AG09309 (cell line): ENCODE data around the gene PLA2G6.

Source experiments
- DNase-seq: peaks from one replicate; pipeline ENCODE4 v3.0.0-alpha.2; 2010; ENCODE audit warnings: low read depth
- H3K4me3 ChIP-seq: 2 replicates; pipeline ENCODE4 v1.5.1; 2011; ENCODE audit warnings: mild to moderate bottlenecking, low read depth, low read length, moderate library complexity; ENCODE audit not compliant: control insufficient read depth
- TF ChIP-seq, protein P1 (sequence below): IDR thresholded peaks from 2 replicates; pipeline ENCODE4 v1.5.1; 2011; ENCODE audit warnings: mild to moderate bottlenecking, low read depth, low read length, inconsistent platforms; ENCODE audit not compliant: insufficient read depth, control insufficient read depth; ENCODE audit errors: missing control alignments

Gene PLA2G6

DNA sequence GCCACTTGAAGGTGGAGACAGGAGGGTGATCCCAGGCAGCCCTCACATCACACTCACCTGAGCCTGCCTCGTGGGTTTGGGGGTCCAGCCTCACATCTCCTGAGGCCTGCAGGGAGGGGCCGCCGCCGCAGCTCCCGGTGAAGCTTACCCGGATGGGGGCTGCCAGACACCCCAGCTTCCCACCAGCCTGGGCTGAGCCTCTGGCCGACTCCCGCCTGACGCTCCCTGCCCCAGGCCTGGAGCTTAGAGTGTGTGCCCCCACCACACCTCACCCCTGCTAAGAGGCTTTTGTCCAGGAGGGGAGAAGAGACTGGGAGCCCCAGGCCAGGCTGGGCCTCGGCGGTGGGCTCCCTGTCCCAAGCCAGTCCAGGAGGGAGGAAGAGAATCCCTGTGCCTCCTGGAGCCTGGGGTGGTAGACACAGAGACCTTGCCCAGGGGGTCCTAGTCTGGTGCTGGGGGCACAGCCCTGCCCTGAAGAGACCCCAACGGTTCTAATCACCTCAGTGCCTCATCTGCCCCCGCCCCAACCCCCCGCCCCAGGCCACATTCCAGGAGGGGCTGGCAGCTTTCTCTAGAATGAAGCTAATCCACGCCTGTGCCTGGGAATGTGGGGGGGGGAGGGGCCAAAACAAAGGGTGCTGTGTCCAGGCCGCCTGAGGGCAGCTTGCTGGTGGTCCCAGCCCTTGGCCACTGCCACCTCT lies 97.5 kb downstream of the PLA2G6 start, which contains the start of gene SLC16A8:
TSS of gene SLC16A8 (minus strand) at position 254 of the 701 bp plus-strand sequence. CDS start 1,311 bp downstream, outside the sequence.
- H3K4me3 ChIP-seq = no peak within 1 kb of the TSS
- no peak for DNase-seq
- TF ChIP-seq, protein P1, sequence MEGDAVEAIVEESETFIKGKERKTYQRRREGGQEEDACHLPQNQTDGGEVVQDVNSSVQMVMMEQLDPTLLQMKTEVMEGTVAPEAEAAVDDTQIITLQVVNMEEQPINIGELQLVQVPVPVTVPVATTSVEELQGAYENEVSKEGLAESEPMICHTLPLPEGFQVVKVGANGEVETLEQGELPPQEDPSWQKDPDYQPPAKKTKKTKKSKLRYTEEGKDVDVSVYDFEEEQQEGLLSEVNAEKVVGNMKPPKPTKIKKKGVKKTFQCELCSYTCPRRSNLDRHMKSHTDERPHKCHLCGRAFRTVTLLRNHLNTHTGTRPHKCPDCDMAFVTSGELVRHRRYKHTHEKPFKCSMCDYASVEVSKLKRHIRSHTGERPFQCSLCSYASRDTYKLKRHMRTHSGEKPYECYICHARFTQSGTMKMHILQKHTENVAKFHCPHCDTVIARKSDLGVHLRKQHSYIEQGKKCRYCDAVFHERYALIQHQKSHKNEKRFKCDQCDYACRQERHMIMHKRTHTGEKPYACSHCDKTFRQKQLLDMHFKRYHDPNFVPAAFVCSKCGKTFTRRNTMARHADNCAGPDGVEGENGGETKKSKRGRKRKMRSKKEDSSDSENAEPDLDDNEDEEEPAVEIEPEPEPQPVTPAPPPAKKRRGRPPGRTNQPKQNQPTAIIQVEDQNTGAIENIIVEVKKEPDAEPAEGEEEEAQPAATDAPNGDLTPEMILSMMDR = no peak

DNA sequence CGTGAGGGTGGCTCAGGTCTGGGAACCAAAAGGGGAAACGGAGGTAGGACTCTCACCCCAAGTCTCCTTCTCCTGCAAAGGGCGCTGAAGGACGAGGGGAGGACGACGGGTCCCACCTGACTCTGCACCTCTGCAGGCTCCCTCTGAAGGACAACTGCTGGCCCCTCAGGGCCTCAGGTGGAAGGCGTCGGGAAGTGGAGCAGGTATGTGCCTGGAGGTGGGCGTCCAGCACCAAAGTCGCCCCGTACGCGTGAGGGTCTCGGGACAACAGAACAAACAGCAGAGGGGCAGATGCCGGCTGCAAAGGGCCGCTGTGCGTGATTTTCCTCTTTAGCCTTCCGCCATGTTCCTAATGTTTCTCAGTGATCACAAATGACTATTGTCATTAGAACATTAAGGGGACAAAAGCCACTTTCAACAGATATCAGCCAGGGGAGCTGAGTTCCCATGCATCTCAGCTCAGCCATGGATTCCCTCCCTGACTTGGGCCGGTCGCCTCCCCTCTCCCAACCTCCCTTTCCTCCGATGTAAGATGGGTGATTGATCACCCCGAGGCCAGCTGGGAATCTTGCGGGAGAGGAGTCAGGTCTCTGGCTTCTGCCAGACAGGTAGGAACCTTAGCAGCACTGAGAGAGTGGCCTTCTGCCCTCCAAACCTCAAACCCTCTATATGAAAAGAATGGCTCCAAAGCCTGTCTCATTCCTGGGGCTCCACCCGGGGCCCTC lies 98.5 kb downstream of the PLA2G6 start:
- no peak for DNase-seq
- TF ChIP-seq, protein P1 = no peak
- H3K4me3 ChIP-seq = no peak overlapping the region

DNA sequence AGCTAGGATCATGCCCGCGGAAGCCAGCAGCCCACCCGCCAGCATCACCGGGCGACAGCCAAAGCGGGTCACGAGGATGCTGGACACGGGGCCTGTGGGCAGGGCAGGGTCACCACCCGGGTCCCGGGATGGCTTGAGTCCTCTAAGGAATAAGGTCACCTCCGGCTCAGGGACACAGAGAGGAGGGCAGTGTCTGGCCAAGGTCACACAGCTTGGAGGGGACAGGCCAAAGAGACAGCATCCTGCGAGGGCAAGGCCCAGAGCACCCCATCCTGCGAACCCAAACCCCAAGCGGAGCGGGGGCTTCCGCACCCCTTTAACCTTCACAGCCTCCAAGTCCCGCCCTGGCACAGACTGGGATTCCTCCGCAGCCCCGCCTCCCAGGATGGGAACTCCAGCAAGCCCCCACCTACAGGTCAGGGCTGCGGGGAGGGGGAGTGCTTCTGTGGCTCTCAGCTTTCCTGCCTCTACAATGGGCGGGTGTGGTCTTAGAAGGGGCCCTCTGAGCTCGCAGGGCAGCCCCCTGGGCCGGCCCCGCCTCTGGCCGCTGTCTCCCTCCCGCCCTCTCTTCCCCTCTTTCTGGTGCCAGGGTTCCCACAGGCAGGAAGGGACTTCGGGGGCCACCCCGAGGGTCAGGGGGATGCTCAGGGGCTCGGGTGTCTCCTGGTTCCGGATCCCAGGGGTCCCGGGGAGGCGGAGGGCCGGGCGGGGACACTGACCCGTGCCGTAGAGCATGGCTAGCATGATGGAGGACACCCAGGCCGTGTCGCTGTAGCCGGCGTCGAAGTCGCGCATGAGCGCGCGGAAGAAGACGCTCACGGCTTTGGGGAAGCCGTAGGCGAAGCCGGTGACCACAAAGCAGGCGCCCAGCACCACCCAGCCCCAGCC lies 99.4 kb downstream of the PLA2G6 start:
- TF ChIP-seq, protein P1 = no peak
- no peak overlapping the region for H3K4me3 ChIP-seq
- DNase-seq = no peak

DNA sequence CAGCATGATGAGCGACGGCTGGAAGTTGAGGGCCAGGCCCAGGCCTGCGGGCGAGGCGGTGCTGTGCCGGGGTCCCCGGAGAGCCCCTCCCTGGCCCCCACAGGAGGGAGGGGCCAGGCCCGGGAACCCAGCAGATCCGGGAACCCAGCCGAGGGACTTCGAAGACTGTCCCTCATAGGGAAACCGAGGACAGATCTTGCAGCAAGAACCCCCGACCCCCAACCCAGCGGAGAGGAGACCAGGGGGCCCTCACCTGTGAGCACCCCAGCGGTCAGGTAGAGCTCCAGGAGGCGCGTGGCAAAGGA lies 100.0 kb downstream of the PLA2G6 start:
- H3K4me3 ChIP-seq = no peak overlapping the region
- DNase-seq = no peak
- TF ChIP-seq, protein P1 = no peak

DNA sequence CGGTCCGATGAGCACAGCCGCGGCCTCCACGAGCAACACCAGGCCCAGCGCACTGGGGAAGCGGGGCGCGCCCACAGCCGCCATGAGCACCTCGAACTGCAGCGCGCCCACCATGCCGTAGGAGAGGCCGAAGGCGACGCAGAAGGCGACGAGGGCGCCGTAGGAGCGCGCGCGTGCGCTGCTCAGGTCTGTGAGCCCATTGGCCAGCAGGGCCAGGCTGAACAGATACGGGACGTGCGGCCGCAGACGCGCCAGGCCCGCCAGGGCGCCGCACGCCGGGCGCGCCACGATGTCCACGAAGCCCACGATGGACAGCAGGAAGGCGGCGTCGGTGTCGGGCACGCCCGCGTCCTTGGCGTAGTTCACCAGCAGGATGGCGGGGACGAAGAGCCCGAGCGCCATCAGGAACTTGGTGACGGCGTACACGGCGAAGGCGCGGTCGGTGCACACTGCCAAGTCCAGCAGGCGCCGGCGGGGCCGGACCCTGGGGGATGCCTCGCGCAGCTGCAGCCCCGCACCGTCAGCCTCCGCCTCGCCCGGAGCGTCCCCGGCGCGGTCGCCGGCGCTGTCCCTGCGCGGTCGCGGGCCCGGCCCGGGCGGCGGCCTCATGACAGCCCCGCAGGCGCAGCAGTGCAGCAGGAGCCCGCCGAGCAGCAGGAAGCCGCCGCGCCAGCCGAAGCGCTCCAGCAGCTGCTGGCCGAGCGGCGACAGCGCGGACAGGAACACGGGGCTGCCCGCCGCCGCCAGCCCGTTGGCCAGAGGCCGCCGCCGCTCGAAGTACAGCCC lies 100.6 kb downstream of the PLA2G6 start:
- H3K4me3 ChIP-seq = no peak overlapping the region; the same call in 1 of the 2 replicates
- TF ChIP-seq, protein P1 = no peak
- DNase-seq = no peak

DNA sequence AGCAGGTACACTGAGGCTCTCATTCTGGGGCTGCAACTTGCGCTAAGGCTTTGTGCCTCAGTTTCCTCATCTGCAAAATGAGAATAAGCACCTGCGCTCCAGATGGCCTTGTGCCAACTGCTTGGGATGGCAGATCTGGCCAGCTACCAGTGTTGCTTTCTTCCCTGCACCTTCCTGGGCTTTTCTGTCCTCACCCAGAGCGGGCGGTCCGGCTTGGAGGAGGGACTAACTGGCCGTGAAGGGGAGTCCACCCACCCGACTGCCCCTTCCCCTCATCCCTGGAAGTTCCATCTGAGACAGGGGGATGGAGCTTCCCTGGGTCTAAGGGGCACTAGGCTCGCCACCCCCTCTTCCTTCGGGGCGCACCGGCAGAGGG lies 101.2 kb downstream of the PLA2G6 start:
- DNase-seq = no peak
- TF ChIP-seq, protein P1 = no peak
- H3K4me3 ChIP-seq = no peak overlapping the region
